HCT116 (cell line): ENCODE data around the gene GSTM3. TPM values are rescaled to one million over a fixed set of nuclear protein-coding genes. Genes with fewer than 3 reads are reported as not detected.
A peak's percentile ranks its signal among the peaks of the same experiment; 100 is the strongest.

Source experiments
- ATAC-seq: fragments of 200-7000 bp; cut with Tn5 transposase; 2 replicates; pipeline ENCODE4 v1.9.1; 2020; ENCODE audit warnings: mild to moderate bottlenecking, moderate library complexity
- BruUV-seq: library from RNA; stranded (reverse); fragments of 400-500 nt; replicated peaks from 2 replicates; lab custom pipeline; 2021; lab: Mats Ljungman, UMichigan
- CTCF ChIA-PET: fragments of 300-600 bp; sonication (Branson Sonifier 250); formaldehyde crosslinking; loops from one replicate; lab custom pipeline; 2021; ENCODE audit warnings: antibody characterized with exemption; lab: Charles Lee
- POLR2A ChIA-PET: fragments of 300-600, 350-600 bp; sonication (Branson Sonifier 250); formaldehyde crosslinking; loops from one replicate; lab custom pipeline; 2021; ENCODE audit warnings: antibody characterized with exemption; lab: Charles Lee
- RAD21 ChIA-PET, 2 experiments: fragments of 300-600 bp; sonication (Branson Sonifier 250); formaldehyde crosslinking; loops; one replicate each; lab custom pipeline; 2023; ENCODE audit warnings: low total read pairs in 2 of 2; ENCODE audit not compliant: uncharacterized antibody in 2 of 2, unreplicated experiment in 2 of 2, low non-redundant PET in 1 of 2; lab: Charles Lee
- DNase-seq: peaks from one replicate; pipeline ENCODE4 v3.0.0-alpha.2; 2010; ENCODE audit warnings: low read depth, low spot score
- H2AFZ ChIP-seq: fragments of 200-600 bp; shearing (Covaris generic), sonication (generic); 2 replicates; pipeline ENCODE4 v1.6.1; 2017; ENCODE audit warnings: low read depth, mixed run types, mixed read lengths, antibody characterized with exemption, low read length; ENCODE audit not compliant: poor library complexity, severe bottlenecking
- H3K27ac ChIP-seq: 2 replicates; pipeline ENCODE4 v1.5.1; 2012; ENCODE audit warnings: low read depth, low read length
- H3K27me3 ChIP-seq: fragments of 200-600 bp; sonication (generic); 2 replicates; pipeline ENCODE4 v1.6.1; 2016; ENCODE audit warnings: mixed run types, low read length, mixed read lengths; ENCODE audit not compliant: insufficient read depth
- H3K36me3 ChIP-seq, 2 experiments: fragments of 200-500 bp in 1 of 2; fragments of 200-600 bp in 1 of 2; sonication (Bioruptor generic) in 1 of 2; sonication (generic) in 1 of 2; 2 replicates each; pipeline versions ENCODE4 v1.5.1 to v1.6.1; 2014 to 2016; ENCODE audit warnings: low read length in 2 of 2, inconsistent platforms in 1 of 2, mixed read lengths in 1 of 2, mixed run types in 1 of 2; ENCODE audit not compliant: insufficient read depth in 2 of 2, control insufficient read depth in 1 of 2
- H3K4me1 ChIP-seq, 2 experiments: fragments of 200-600 bp in 1 of 2; sonication (generic) in 1 of 2; 2 replicates each; pipeline versions ENCODE4 v1.5.1 to v1.6.1; 2012 to 2017; ENCODE audit warnings: low read length in 2 of 2, inconsistent platforms in 1 of 2, mild to moderate bottlenecking in 1 of 2, mixed read lengths in 1 of 2, mixed run types in 1 of 2, moderate library complexity in 1 of 2; ENCODE audit not compliant: insufficient read depth in 2 of 2, control insufficient read depth in 1 of 2
- H3K4me2 ChIP-seq: fragments of 200-600 bp; sonication (generic); 2 replicates; pipeline ENCODE4 v1.6.1; 2017; ENCODE audit warnings: mixed run types, low read length, mixed read lengths
- H3K4me3 ChIP-seq, 2 experiments: fragments of 200-600 bp in 1 of 2; sonication (generic) in 1 of 2; replicated peaks in 1 of 2; 2 replicates each; pipeline ENCODE4 v1.5.1; 2011 to 2016; ENCODE audit warnings: low read length in 2 of 2, control low read depth in 1 of 2, low read depth in 1 of 2, mild to moderate bottlenecking in 1 of 2, mixed read lengths in 1 of 2, mixed run types in 1 of 2
- H3K79me2 ChIP-seq: fragments of 200-600 bp; sonication (generic); 2 replicates; pipeline ENCODE4 v1.6.1; 2017; ENCODE audit warnings: mild to moderate bottlenecking, mixed run types, low read length, moderate library complexity, mixed read lengths; ENCODE audit not compliant: insufficient read depth
- H3K9ac ChIP-seq: fragments of 200-600 bp; sonication (generic); 2 replicates; pipeline ENCODE4 v1.6.1; 2016; ENCODE audit warnings: low read length, mixed read lengths
- H3K9me2 ChIP-seq: fragments of 200-600 bp; sonication (generic), shearing (Covaris generic); 2 replicates; pipeline ENCODE4 v1.6.1; 2017; ENCODE audit warnings: mixed run types, mild to moderate bottlenecking, moderate library complexity; ENCODE audit not compliant: insufficient read depth
- H3K9me3 ChIP-seq, 2 experiments: fragments of 200-500 bp in 1 of 2; fragments of 200-600 bp in 1 of 2; sonication (Bioruptor generic) in 1 of 2; sonication (generic) in 1 of 2; 2 replicates each; pipeline ENCODE4 v1.6.1; 2014 to 2017; ENCODE audit warnings: low read length in 2 of 2, mixed read lengths in 2 of 2, inconsistent platforms in 1 of 2, low read depth in 1 of 2, mild to moderate bottlenecking in 1 of 2, mixed run types in 1 of 2, moderate library complexity in 1 of 2; ENCODE audit not compliant: control insufficient read depth in 1 of 2, insufficient read depth in 1 of 2
- H4K20me1 ChIP-seq: fragments of 200-600 bp; sonication (generic), shearing (Covaris generic); 2 replicates; pipeline ENCODE4 v1.6.1; 2017; ENCODE audit warnings: mixed run types, mild to moderate bottlenecking, moderate library complexity; ENCODE audit not compliant: insufficient read depth
- CBX3 ChIP-seq: IDR thresholded peaks from 2 replicates; pipeline ENCODE4 v1.6.1; 2012; ENCODE audit warnings: low read depth
- CEBPB ChIP-seq: IDR thresholded peaks from 2 replicates; pipeline ENCODE4 v1.6.1; 2012; ENCODE audit warnings: low read depth
- EGR1 ChIP-seq: IDR thresholded peaks from 2 replicates; pipeline ENCODE4 v1.6.1; 2012; ENCODE audit warnings: low read depth
- ELF1 ChIP-seq: IDR thresholded peaks from 2 replicates; pipeline ENCODE4 v1.6.1; 2012; ENCODE audit warnings: low read depth, borderline replicate concordance
- EZH2 ChIP-seq: fragments of 200-600 bp; sonication (generic); IDR thresholded peaks from 2 replicates; pipeline ENCODE4 v1.6.1; 2017; ENCODE audit warnings: antibody characterized with exemption, mixed run types
- EZH2phosphoT487 ChIP-seq: fragments of 200-600 bp; IDR thresholded peaks from 2 replicates; pipeline ENCODE4 v1.6.1; 2018; ENCODE audit warnings: antibody characterized with exemption, borderline replicate concordance
- FOSL1 ChIP-seq: IDR thresholded peaks from 2 replicates; pipeline ENCODE4 v1.6.1; 2012; ENCODE audit warnings: low read depth
- JUND ChIP-seq: IDR thresholded peaks from 2 replicates; pipeline ENCODE4 v1.6.1; 2012
- POLR2AphosphoS5 ChIP-seq: IDR thresholded peaks from 2 replicates; pipeline ENCODE4 v1.6.1; 2011; ENCODE audit warnings: mild to moderate bottlenecking, low read depth, low read length, moderate library complexity
- RAD21 ChIP-seq: IDR thresholded peaks from 2 replicates; pipeline ENCODE4 v1.6.1; 2012; ENCODE audit warnings: low read depth, mild to moderate bottlenecking
- SIN3A ChIP-seq: IDR thresholded peaks from 2 replicates; pipeline ENCODE4 v1.6.1; 2012; ENCODE audit warnings: low read depth
- SP1 ChIP-seq: IDR thresholded peaks from 2 replicates; pipeline ENCODE4 v1.6.1; 2012; ENCODE audit warnings: low read depth
- TCF7L2 ChIP-seq: IDR thresholded peaks from 2 replicates; pipeline ENCODE4 v1.7.0; 2011; ENCODE audit warnings: borderline replicate concordance, inconsistent platforms; ENCODE audit not compliant: insufficient read depth, insufficient read length; ENCODE audit errors: extremely low read depth
- YY1 ChIP-seq: IDR thresholded peaks from 2 replicates; pipeline ENCODE4 v1.6.1; 2011; ENCODE audit warnings: low read length, low read depth, moderate library complexity, mild to moderate bottlenecking; ENCODE audit not compliant: insufficient replicate concordance; ENCODE audit errors: extremely low read depth
- ZFX ChIP-seq: fragments of 450-650 bp; IDR thresholded peaks from 2 replicates; pipeline ENCODE4 v1.6.1; 2017
- ZNF274 ChIP-seq: fragments of 200-500 bp; sonication (Bioruptor generic); IDR thresholded peaks from 2 replicates; pipeline ENCODE4 v1.6.1; 2014; ENCODE audit warnings: mild to moderate bottlenecking, low read depth, low read length, inconsistent platforms
- intact Hi-C: fragments of 100-400 bp; cut with micrococcal nuclease; formaldehyde crosslinking; loops from 2 replicates; pipeline ENCODE4 v1.10.0; 2022
- total RNA-seq: library from RNA; stranded (reverse); gene quantifications from one replicate; pipeline ENCODE4 v1.2.1, GENCODE V29; 2021; ENCODE audit not compliant: unreplicated experiment
- TF ChIP-seq, protein P1 (sequence below): IDR thresholded peaks from 2 replicates; pipeline ENCODE4 v1.6.1; 2011; ENCODE audit warnings: mild to moderate bottlenecking, low read length, moderate library complexity; ENCODE audit not compliant: insufficient replicate concordance; ENCODE audit errors: extremely low read depth
- TF ChIP-seq, protein P2 (sequence below): IDR thresholded peaks from 2 replicates; pipeline ENCODE4 v1.6.1; 2012; ENCODE audit warnings: low read depth
- TF ChIP-seq, protein P3 (sequence below): IDR thresholded peaks from 2 replicates; pipeline ENCODE4 v1.6.1; 2012
- TF ChIP-seq, protein P4 (sequence below): IDR thresholded peaks from 2 replicates; pipeline ENCODE4 v1.6.1; 2012

GSTM3 gene
- total RNA-seq, 1 experiment from 2014 or later: 0.39 TPM

DNA sequence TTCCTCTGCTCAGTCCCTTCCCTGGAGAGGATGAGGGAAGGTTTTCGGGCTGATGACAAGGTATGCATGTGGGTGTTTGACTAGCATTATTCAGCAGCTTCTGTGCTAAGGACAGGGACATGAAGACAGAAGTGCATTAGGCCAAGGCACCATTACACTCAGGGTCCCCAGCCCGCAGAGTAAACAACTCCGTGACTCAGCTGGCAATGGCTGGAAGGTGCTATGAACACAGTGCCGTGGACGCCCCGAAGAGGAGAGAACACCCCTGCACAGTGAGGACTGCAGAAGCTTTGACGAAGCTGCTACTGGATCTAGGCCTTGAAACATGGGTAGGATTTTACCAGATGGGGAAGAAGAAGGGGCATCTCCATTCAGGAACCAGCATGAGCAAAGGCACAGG is 36.6 kb upstream of the GSTM3 start:
- no peaks in the 10 kb centered on the region for H3K27me3 ChIP-seq
- H3K4me2 ChIP-seq: no peak overlapping the region
- no peak overlapping the region for H3K4me3 ChIP-seq
- H2AFZ ChIP-seq: peak overlapping the region; percentile 52
- no TSS peak for BruUV-seq
- intact Hi-C loops: loop anchor here (1.0 kb wide), 3 partner anchors 203 to 234 kb away; partner anchors contain the start of gene AHCYL1
- CTCF ChIA-PET: interaction anchor here (0.6 to 19.5 kb wide), 13 partner anchors 9 to 682 kb away, joined by 3 to 396 read pairs (median 4); partner anchors contain the start of gene AHCYL1
- H3K36me3 ChIP-seq: no peaks in the 10 kb centered on the region
- no peaks in the 10 kb centered on the region for H4K20me1 ChIP-seq
- no peaks in the 10 kb centered on the region for H3K79me2 ChIP-seq
- POLR2A ChIA-PET: interaction anchor here (1.4 kb wide), 1 partner anchor 207 kb away, joined by 18 read pairs; the partner anchor contains the start of gene AHCYL1
- H3K9me2 ChIP-seq: no peaks in the 10 kb centered on the region
- RAD21 ChIA-PET: interaction anchor here (0.6 to 7.9 kb wide), 7 partner anchors 11 to 207 kb away, joined by 3 to 56 read pairs (median 4); partner anchors contain the start of gene AHCYL1 (in 2 of the 2)
- DNase-seq: no peak
- H3K27ac ChIP-seq: no peak overlapping the region
- no peak overlapping the region for H3K9ac ChIP-seq
- H3K4me1 ChIP-seq: peaks cover 2 to 16% of the 10 kb centered on the region in 2 experiments; a peak in 3 of 4 replicates
- TF ChIP-seq EZH2: no peak
- no peak for TF ChIP-seq CBX3
- no peak for TF ChIP-seq TCF7L2
- TF ChIP-seq ZNF274: no peak
- no peak for TF ChIP-seq YY1
- TF ChIP-seq EGR1: no peak
- TF ChIP-seq EZH2phosphoT487: no peak
- no peak for TF ChIP-seq ZFX
- TF ChIP-seq, protein P1, sequence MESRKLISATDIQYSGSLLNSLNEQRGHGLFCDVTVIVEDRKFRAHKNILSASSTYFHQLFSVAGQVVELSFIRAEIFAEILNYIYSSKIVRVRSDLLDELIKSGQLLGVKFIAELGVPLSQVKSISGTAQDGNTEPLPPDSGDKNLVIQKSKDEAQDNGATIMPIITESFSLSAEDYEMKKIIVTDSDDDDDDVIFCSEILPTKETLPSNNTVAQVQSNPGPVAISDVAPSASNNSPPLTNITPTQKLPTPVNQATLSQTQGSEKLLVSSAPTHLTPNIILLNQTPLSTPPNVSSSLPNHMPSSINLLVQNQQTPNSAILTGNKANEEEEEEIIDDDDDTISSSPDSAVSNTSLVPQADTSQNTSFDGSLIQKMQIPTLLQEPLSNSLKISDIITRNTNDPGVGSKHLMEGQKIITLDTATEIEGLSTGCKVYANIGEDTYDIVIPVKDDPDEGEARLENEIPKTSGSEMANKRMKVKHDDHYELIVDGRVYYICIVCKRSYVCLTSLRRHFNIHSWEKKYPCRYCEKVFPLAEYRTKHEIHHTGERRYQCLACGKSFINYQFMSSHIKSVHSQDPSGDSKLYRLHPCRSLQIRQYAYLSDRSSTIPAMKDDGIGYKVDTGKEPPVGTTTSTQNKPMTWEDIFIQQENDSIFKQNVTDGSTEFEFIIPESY: no peak
- TF ChIP-seq ELF1: no peak
- TF ChIP-seq SIN3A: no peak
- TF ChIP-seq CEBPB: no peak
- TF ChIP-seq RAD21: no peak
- TF ChIP-seq POLR2AphosphoS5: no peak
- TF ChIP-seq, protein P2, sequence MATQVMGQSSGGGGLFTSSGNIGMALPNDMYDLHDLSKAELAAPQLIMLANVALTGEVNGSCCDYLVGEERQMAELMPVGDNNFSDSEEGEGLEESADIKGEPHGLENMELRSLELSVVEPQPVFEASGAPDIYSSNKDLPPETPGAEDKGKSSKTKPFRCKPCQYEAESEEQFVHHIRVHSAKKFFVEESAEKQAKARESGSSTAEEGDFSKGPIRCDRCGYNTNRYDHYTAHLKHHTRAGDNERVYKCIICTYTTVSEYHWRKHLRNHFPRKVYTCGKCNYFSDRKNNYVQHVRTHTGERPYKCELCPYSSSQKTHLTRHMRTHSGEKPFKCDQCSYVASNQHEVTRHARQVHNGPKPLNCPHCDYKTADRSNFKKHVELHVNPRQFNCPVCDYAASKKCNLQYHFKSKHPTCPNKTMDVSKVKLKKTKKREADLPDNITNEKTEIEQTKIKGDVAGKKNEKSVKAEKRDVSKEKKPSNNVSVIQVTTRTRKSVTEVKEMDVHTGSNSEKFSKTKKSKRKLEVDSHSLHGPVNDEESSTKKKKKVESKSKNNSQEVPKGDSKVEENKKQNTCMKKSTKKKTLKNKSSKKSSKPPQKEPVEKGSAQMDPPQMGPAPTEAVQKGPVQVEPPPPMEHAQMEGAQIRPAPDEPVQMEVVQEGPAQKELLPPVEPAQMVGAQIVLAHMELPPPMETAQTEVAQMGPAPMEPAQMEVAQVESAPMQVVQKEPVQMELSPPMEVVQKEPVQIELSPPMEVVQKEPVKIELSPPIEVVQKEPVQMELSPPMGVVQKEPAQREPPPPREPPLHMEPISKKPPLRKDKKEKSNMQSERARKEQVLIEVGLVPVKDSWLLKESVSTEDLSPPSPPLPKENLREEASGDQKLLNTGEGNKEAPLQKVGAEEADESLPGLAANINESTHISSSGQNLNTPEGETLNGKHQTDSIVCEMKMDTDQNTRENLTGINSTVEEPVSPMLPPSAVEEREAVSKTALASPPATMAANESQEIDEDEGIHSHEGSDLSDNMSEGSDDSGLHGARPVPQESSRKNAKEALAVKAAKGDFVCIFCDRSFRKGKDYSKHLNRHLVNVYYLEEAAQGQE: no peak
- TF ChIP-seq, protein P3, sequence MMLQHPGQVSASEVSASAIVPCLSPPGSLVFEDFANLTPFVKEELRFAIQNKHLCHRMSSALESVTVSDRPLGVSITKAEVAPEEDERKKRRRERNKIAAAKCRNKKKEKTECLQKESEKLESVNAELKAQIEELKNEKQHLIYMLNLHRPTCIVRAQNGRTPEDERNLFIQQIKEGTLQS: no peak
- TF ChIP-seq FOSL1: no peak
- no peak for TF ChIP-seq SP1
- TF ChIP-seq, protein P4, sequence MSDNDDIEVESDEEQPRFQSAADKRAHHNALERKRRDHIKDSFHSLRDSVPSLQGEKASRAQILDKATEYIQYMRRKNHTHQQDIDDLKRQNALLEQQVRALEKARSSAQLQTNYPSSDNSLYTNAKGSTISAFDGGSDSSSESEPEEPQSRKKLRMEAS: no peak
- TF ChIP-seq JUND: no peak
- peaks cover 0 to 5% of the 10 kb centered on the region in 2 experiments; a peak in 1 of 4 replicates for H3K9me3 ChIP-seq
- no peak for ATAC-seq
